ENCODE results near the gene RBM44.

The RBM44 gene

DNA sequence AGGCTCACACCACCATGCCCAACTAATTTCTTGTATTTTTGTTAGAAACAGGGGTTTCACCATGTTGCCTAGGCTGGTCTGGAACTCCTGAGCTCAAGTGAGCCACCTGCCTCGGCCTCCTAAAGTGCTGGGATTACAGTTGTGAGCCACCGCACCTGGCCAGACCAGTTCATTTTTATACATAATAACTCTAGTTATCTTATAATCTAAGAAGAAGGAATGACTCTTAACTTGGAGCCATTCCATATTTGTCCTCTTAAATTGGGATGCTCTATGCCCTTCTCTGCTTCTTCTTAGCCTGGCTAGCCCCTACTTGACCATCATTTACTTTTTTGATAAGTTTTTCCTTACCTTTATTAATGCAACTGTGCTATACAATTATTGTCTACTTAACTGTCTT lies 2.9 kb downstream of the RBM44 start:
- Histone ChIP-seq H4K91ac (ENCODE audit: low read depth, low read length, poor library complexity) (no peak overlapping the region), H3K27me3 (ENCODE audit: control insufficient read depth in 3 of 3, insufficient read depth in 3 of 3, low read depth in 1 of 3, low read length in 3 of 3) (no peaks in the 10 kb centered on the region), H2BK12ac (ENCODE audit: low read length) (no peak overlapping the region), H4K8ac (ENCODE audit: low read depth, low read length) (no peak overlapping the region), H3K79me1 (ENCODE audit: low read depth, low read length) (no peaks in the 10 kb centered on the region), H2BK15ac (ENCODE audit: low read length) (no peak overlapping the region), H3K4me1 (ENCODE audit: control insufficient read depth in 2 of 2, insufficient read depth in 1 of 2, low read depth in 1 of 2, low read length in 2 of 2) (no peaks in the 10 kb centered on the region), H2AK5ac (ENCODE audit: low read depth, low read length) (no peak overlapping the region), H3K18ac (ENCODE audit: low read length) (no peak overlapping the region), H3K27ac (replicated peaks; ENCODE audit: low read length) (no peak overlapping the region), H3K4me2 (ENCODE audit: insufficient read depth, low read length, poor library complexity, severe bottlenecking) (no peak overlapping the region), H3K9me3 (replicated peaks in 1 of 2; ENCODE audit: control insufficient read depth in 2 of 2, insufficient read depth in 1 of 2, low read depth in 1 of 2, low read length in 2 of 2) (peaks cover 0 to 2% of the 10 kb centered on the region in 2 donors), H2AFZ (ENCODE audit: low read length) (no peak overlapping the region), H3K4me3 (ENCODE audit: low read length in 2 of 2) (no peak overlapping the region), H3K36me3 (replicated peaks in 1 of 2; ENCODE audit: control insufficient read depth in 2 of 2, insufficient read depth in 2 of 2, low read length in 2 of 2) (no peaks in the 10 kb centered on the region), H3K23ac (ENCODE audit: low read depth, low read length, poor library complexity) (no peak overlapping the region), H2BK5ac (ENCODE audit: low read length) (no peak overlapping the region), H3K14ac (ENCODE audit: low read length) (no peak overlapping the region), H2BK120ac (ENCODE audit: low read depth, low read length) (no peak overlapping the region), H3K4ac (ENCODE audit: low read length) (no peak overlapping the region), H3K9ac (ENCODE audit: low read depth, low read length, poor library complexity) (no peak overlapping the region)
- WGBS, 2 donors (ENCODE audit: extremely low coverage in 2 of 2, insufficient read length in 2 of 2, insufficient replicate concordance in 1 of 2) = no CpG with 5 or more reads among the region's 2 CpGs
- DNase-seq (ENCODE audit: low spot score) = no peak

DNA sequence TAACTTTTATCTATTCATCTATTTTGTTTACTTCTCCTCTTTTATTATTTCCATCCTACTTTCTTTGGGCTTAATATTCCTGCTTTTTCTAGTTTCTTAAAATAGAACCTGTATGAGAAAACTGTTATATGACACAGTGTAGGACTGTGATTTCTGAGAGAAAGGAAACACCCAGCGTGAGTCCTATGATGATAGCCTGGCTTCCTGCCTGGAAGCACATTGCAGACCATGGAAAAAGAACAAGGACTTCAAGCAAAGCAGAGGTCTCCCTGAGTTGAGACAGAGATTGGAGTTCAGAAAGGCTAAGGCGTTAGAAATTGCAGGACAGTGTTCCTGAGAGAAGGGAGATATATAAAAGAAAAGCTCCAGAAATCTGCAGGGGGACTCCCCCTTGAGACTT lies 7.8 kb downstream of the RBM44 start:
- no CpG with 5 or more reads among the region's 2 CpGs for WGBS, 2 donors (ENCODE audit: extremely low coverage in 2 of 2, insufficient read length in 2 of 2, insufficient replicate concordance in 1 of 2)
- Histone ChIP-seq H3K18ac (ENCODE audit: low read length) (no peak overlapping the region), H3K9ac (ENCODE audit: low read depth, low read length, poor library complexity) (no peak overlapping the region), H3K27ac (replicated peaks; ENCODE audit: low read length) (no peak overlapping the region), H2BK15ac (ENCODE audit: low read length) (no peak overlapping the region), H3K4ac (ENCODE audit: low read length) (no peak overlapping the region), H4K8ac (ENCODE audit: low read depth, low read length) (no peak overlapping the region), H3K36me3 (replicated peaks in 1 of 2; ENCODE audit: control insufficient read depth in 2 of 2, insufficient read depth in 2 of 2, low read length in 2 of 2) (no peaks in the 10 kb centered on the region), H3K79me1 (ENCODE audit: low read depth, low read length) (no peaks in the 10 kb centered on the region), H3K9me3 (replicated peaks in 1 of 2; ENCODE audit: control insufficient read depth in 2 of 2, insufficient read depth in 1 of 2, low read depth in 1 of 2, low read length in 2 of 2) (no peaks in the 10 kb centered on the region), H3K4me1 (ENCODE audit: control insufficient read depth in 2 of 2, insufficient read depth in 1 of 2, low read depth in 1 of 2, low read length in 2 of 2) (no peaks in the 10 kb centered on the region), H2AFZ (ENCODE audit: low read length) (peak overlapping the region; percentile 41), H2BK12ac (ENCODE audit: low read length) (no peak overlapping the region), H2BK5ac (ENCODE audit: low read length) (no peak overlapping the region), H4K91ac (ENCODE audit: low read depth, low read length, poor library complexity) (no peak overlapping the region), H3K27me3 (ENCODE audit: control insufficient read depth in 3 of 3, insufficient read depth in 3 of 3, low read depth in 1 of 3, low read length in 3 of 3) (peaks cover 0 to 13% (median 0%) of the 10 kb centered on the region in 3 experiments), H2BK120ac (ENCODE audit: low read depth, low read length) (no peak overlapping the region), H3K4me2 (ENCODE audit: insufficient read depth, low read length, poor library complexity, severe bottlenecking) (no peak overlapping the region), H3K14ac (ENCODE audit: low read length) (no peak overlapping the region), H3K4me3 (ENCODE audit: low read length in 2 of 2) (no peak overlapping the region), H3K23ac (ENCODE audit: low read depth, low read length, poor library complexity) (no peak overlapping the region), H2AK5ac (ENCODE audit: low read depth, low read length) (no peak overlapping the region)
- DNase-seq (ENCODE audit: low spot score) = no peak

DNA sequence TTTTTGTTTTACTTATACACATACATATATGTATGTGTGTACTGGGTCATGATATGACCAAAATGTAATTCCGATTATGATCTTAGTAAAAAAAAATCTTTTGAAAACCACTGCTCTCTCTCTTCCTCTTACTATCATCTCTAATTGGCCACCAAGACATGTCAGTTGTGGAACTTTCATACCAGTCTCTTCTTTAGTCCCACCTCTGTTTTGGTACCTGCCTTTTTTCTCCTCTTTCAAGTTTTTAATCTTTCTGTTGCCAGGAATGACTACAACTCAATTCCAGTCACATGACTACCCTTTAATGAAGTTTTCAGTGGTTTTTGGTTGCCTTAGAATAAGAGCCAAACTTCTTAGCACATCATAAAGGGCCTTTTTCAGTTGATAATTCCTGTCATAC lies 17.1 kb downstream of the RBM44 start:
- DNase-seq (ENCODE audit: low spot score) = no peak
- no peak overlapping the region for H3K18ac ChIP-seq (ENCODE audit: low read length)
- no peaks in the 10 kb centered on the region for H3K9me3 ChIP-seq (replicated peaks in 1 of 2; ENCODE audit: control insufficient read depth in 2 of 2, insufficient read depth in 1 of 2, low read depth in 1 of 2, low read length in 2 of 2)
- no peaks in the 10 kb centered on the region for H3K36me3 ChIP-seq (replicated peaks in 1 of 2; ENCODE audit: control insufficient read depth in 2 of 2, insufficient read depth in 2 of 2, low read length in 2 of 2)
- no peak overlapping the region for H3K9ac ChIP-seq (ENCODE audit: low read depth, low read length, poor library complexity)
- H3K27ac ChIP-seq (replicated peaks; ENCODE audit: low read length) = no peak overlapping the region
- no peak overlapping the region for H4K91ac ChIP-seq (ENCODE audit: low read depth, low read length, poor library complexity)
- no peak overlapping the region for H2BK15ac ChIP-seq (ENCODE audit: low read length)
- H2AK5ac ChIP-seq (ENCODE audit: low read depth, low read length) = no peak overlapping the region
- no CpG with 5 or more reads among the region's 1 CpG for WGBS, 2 donors (ENCODE audit: extremely low coverage in 2 of 2, insufficient read length in 2 of 2, insufficient replicate concordance in 1 of 2)
- no peak overlapping the region for H2BK5ac ChIP-seq (ENCODE audit: low read length)
- H3K4ac ChIP-seq (ENCODE audit: low read length) = no peak overlapping the region
- H3K14ac ChIP-seq (ENCODE audit: low read length) = no peak overlapping the region
- no peak overlapping the region for H3K4me2 ChIP-seq (ENCODE audit: insufficient read depth, low read length, poor library complexity, severe bottlenecking)
- no peaks in the 10 kb centered on the region for H3K4me1 ChIP-seq (ENCODE audit: control insufficient read depth in 2 of 2, insufficient read depth in 1 of 2, low read depth in 1 of 2, low read length in 2 of 2)
- H3K4me3 ChIP-seq (ENCODE audit: low read length in 2 of 2) = no peak overlapping the region
- no peak overlapping the region for H4K8ac ChIP-seq (ENCODE audit: low read depth, low read length)
- peaks cover 0 to 49% (median 0%) of the 10 kb centered on the region in 3 experiments for H3K27me3 ChIP-seq (ENCODE audit: control insufficient read depth in 3 of 3, insufficient read depth in 3 of 3, low read depth in 1 of 3, low read length in 3 of 3)
- H2BK12ac ChIP-seq (ENCODE audit: low read length) = no peak overlapping the region
- no peak overlapping the region for H2AFZ ChIP-seq (ENCODE audit: low read length)
- H3K23ac ChIP-seq (ENCODE audit: low read depth, low read length, poor library complexity) = no peak overlapping the region
- no peak overlapping the region for H2BK120ac ChIP-seq (ENCODE audit: low read depth, low read length)
- H3K79me1 ChIP-seq (ENCODE audit: low read depth, low read length) = no peaks in the 10 kb centered on the region

DNA sequence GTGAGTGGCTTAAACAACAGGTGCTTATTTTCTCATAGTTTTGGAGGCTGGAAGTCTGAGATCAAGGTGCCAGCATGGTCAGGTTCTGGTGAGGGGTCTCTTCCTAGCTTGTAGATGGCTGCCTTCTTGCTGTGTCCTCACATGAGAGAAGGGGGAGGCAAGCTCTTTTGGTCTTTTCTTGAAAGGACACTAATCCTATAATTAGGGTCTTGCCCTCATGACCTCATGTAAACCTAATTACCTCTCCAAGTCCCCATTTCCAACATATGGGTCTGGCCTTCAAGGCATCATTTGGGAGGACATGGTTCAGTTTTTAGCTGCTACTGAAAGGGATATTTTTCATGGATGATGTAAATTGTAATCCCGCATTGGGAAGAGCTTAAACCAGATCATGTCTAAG lies 18.0 kb downstream of the RBM44 start:
- Histone ChIP-seq H3K4ac (ENCODE audit: low read length) (no peak overlapping the region), H3K4me3 (ENCODE audit: low read length in 2 of 2) (no peak overlapping the region), H2BK5ac (ENCODE audit: low read length) (no peak overlapping the region), H2BK120ac (ENCODE audit: low read depth, low read length) (no peak overlapping the region), H3K18ac (ENCODE audit: low read length) (no peak overlapping the region), H3K4me2 (ENCODE audit: insufficient read depth, low read length, poor library complexity, severe bottlenecking) (no peak overlapping the region), H4K91ac (ENCODE audit: low read depth, low read length, poor library complexity) (no peak overlapping the region), H3K36me3 (replicated peaks in 1 of 2; ENCODE audit: control insufficient read depth in 2 of 2, insufficient read depth in 2 of 2, low read length in 2 of 2) (no peaks in the 10 kb centered on the region), H2AK5ac (ENCODE audit: low read depth, low read length) (no peak overlapping the region), H2BK12ac (ENCODE audit: low read length) (no peak overlapping the region), H3K23ac (ENCODE audit: low read depth, low read length, poor library complexity) (no peak overlapping the region), H2AFZ (ENCODE audit: low read length) (no peak overlapping the region), H4K8ac (ENCODE audit: low read depth, low read length) (no peak overlapping the region), H3K4me1 (ENCODE audit: control insufficient read depth in 2 of 2, insufficient read depth in 1 of 2, low read depth in 1 of 2, low read length in 2 of 2) (no peaks in the 10 kb centered on the region), H3K14ac (ENCODE audit: low read length) (no peak overlapping the region), H3K79me1 (ENCODE audit: low read depth, low read length) (no peaks in the 10 kb centered on the region), H2BK15ac (ENCODE audit: low read length) (no peak overlapping the region), H3K27ac (replicated peaks; ENCODE audit: low read length) (no peak overlapping the region), H3K9me3 (replicated peaks in 1 of 2; ENCODE audit: control insufficient read depth in 2 of 2, insufficient read depth in 1 of 2, low read depth in 1 of 2, low read length in 2 of 2) (no peaks in the 10 kb centered on the region), H3K27me3 (ENCODE audit: control insufficient read depth in 3 of 3, insufficient read depth in 3 of 3, low read depth in 1 of 3, low read length in 3 of 3) (peaks cover 0 to 42% (median 0%) of the 10 kb centered on the region in 3 experiments), H3K9ac (ENCODE audit: low read depth, low read length, poor library complexity) (no peak overlapping the region)
- peak; percentile 51 for DNase-seq (ENCODE audit: low spot score)
- WGBS, 2 donors (ENCODE audit: extremely low coverage in 2 of 2, insufficient read length in 2 of 2, insufficient replicate concordance in 1 of 2) = no CpG with 5 or more reads among the region's 1 CpG
